HG03575 (cell line): Measurements from ENCODE around the gene REXO1.

Source experiments
- ATAC-seq: cut with Tn5 transposase; IDR thresholded peaks from one replicate; pipeline ENCODE4 v1.9.1; 2021; ENCODE audit not compliant: unreplicated experiment, insufficient number of reproducible peaks, low FRiP score; ENCODE audit errors: extremely low read depth

REXO1 gene

GRCh38 chr19:1837222-1837565 is 11.1 kb downstream of the REXO1 start:
- ATAC-seq, result no peak

GRCh38 chr19:1836458-1837221 is 11.6 kb downstream of the REXO1 start:
- no peak for ATAC-seq

- no peak for ATAC-seq
Observed at GRCh38 chr19:1833540-1833939, 14.7 kb downstream of the REXO1 start.

- ATAC-seq, result no peak
Observed at GRCh38 chr19:1832046-1832663, 16.1 kb downstream of the REXO1 start.

- ATAC-seq, result no peak
Observed at GRCh38 chr19:1830978-1831377, 17.3 kb downstream of the REXO1 start.

GRCh38 chr19:1830568-1830967 is 17.7 kb downstream of the REXO1 start:
- ATAC-seq, result no peak

GRCh38 chr19:1829958-1830357 is 18.3 kb downstream of the REXO1 start:
- no peak for ATAC-seq

GRCh38 chr19:1828279-1829238 is 19.7 kb downstream of the REXO1 start:
- ATAC-seq, result no peak

GRCh38 chr19:1827566-1828278 is 20.6 kb downstream of the REXO1 start:
- no peak for ATAC-seq

GRCh38 chr19:1826557-1827521 is 21.4 kb downstream of the REXO1 start:
- ATAC-seq, result no peak

- no peak for ATAC-seq
Observed at GRCh38 chr19:1825909-1826556, 22.2 kb downstream of the REXO1 start.

GRCh38 chr19:1824252-1824622 is 24.0 kb downstream of the REXO1 start:
- no peak for ATAC-seq

GRCh38 chr19:1823539-1824251 is 24.6 kb downstream of the REXO1 start:
- no peak for ATAC-seq

GRCh38 chr19:1823020-1823419 is 25.3 kb downstream of the REXO1 start:
- no peak for ATAC-seq

GRCh38 chr19:1822210-1822609 is 26.1 kb downstream of the REXO1 start:
- no peak for ATAC-seq

- no peak for ATAC-seq
Observed at GRCh38 chr19:1819341-1820255, 28.7 kb downstream of the REXO1 start.
